Uterus (tissue), 4 donors: ENCODE measurements around the gene KRT79. TPM values are rescaled to one million over a fixed set of nuclear protein-coding genes. Genes with fewer than 3 reads are reported as not detected.

Experiments
- DNase-seq, 2 donors: peaks; one replicate each; pipeline ENCODE4 v3.0.0-alpha.2; 2019 to 2020
- H3K27ac ChIP-seq, 2 donors: fragments of 200-600 bp; sonication (generic); 1 replicate in 1 of 2; 2 replicates in 1 of 2; pipeline ENCODE4 v1.5.1; 2016 to 2018
- H3K27me3 ChIP-seq, 2 donors: fragments of 200-600 bp; sonication (generic); one replicate each; pipeline ENCODE4 v1.5.1; 2018 to 2019; ENCODE audit warnings: control low read depth in 1 of 2
- H3K36me3 ChIP-seq, 2 donors: fragments of 200-600 bp; sonication (generic); one replicate each; pipeline ENCODE4 v1.5.1; 2019; ENCODE audit warnings: control low read depth in 1 of 2
- H3K4me1 ChIP-seq, 2 donors: fragments of 200-600 bp; sonication (generic); one replicate each; pipeline ENCODE4 v1.5.1; 2018 to 2019; ENCODE audit warnings: control low read depth in 1 of 2
- H3K4me3 ChIP-seq, 2 donors: fragments of 200-600 bp; sonication (generic); 1 replicate in 1 of 2; 2 replicates in 1 of 2; pipeline ENCODE4 v1.5.1; 2018 to 2019; ENCODE audit warnings: mild to moderate bottlenecking in 1 of 2
- H3K9me3 ChIP-seq, 2 donors: fragments of 200-600 bp; sonication (generic); one replicate each; pipeline ENCODE4 v1.5.1; 2019; ENCODE audit warnings: control low read depth in 1 of 2
- POLR2A ChIP-seq, 2 donors: fragments of 450-650 bp; IDR thresholded peaks; one replicate each; pipeline ENCODE4 v1.6.1; 2016; ENCODE audit warnings: antibody characterized with exemption in 2 of 2, mild to moderate bottlenecking in 1 of 2, moderate library complexity in 1 of 2
- intact Hi-C: fragments of 100-400 bp; cut with DNase I; formaldehyde crosslinking; loops from one replicate; pipeline ENCODE4 v1.15.1; 2023; ENCODE audit warnings: low total_unique reads
- small RNA-seq: library from RNA; depleted of rRNA; stranded (forward); fragments of <200 nt; gene quantifications from one replicate; pipeline ENCODE3, GENCODE V24; 2016
- total RNA-seq, 4 donors: library from RNA; depleted of rRNA in 3 of 4; stranded (reverse); fragments of >200 nt in 3 of 4; gene quantifications; one replicate each; pipeline versions ENCODE4 v1.1.0 to v1.2.4, GENCODE V29; 2014 to 2023
- TF ChIP-seq, protein P1 (sequence below), 4 experiments: fragments of 200-600 bp in 2 of 4; fragments of 450-650 bp in 2 of 4; sonication (generic) in 2 of 4; IDR thresholded peaks; one replicate each; pipeline ENCODE4 v1.5.1; 2016 to 2019; ENCODE audit warnings: antibody characterized with exemption in 4 of 4, mild to moderate bottlenecking in 2 of 4, moderate library complexity in 1 of 4
- donor health status: DM: yes; HTN: yes; CAD: no.

Gene KRT79
- total RNA-seq, 4 donors from 2014 or later, result not detected

DNA sequence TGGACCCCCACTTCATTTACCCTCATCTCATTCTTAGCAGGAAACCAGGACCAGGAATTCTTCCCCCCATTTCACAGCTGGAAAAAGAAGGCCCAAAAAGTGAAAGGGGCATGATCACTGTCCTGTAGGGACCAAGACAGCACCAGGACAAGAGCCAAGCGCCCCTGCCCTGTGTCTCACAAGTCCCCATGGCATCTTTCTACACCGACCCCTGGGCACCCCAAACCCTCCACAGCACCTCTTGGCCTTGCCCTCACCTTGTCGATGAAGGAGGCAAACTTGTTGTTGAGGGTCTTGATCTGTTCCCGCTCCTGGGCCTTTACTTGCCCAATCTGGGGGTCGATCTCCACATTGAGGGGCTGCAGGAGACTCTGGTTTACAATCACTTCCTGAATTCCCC, 57.7 kb downstream of the KRT79 start:
- intact Hi-C loops, result no loop called here
- no peaks in the 10 kb centered on the region for H3K27me3 ChIP-seq
- no peaks in the 10 kb centered on the region for H3K4me1 ChIP-seq
- no peak for DNase-seq
- H3K36me3 ChIP-seq, result no peaks in the 10 kb centered on the region
- TF ChIP-seq, protein P1, sequence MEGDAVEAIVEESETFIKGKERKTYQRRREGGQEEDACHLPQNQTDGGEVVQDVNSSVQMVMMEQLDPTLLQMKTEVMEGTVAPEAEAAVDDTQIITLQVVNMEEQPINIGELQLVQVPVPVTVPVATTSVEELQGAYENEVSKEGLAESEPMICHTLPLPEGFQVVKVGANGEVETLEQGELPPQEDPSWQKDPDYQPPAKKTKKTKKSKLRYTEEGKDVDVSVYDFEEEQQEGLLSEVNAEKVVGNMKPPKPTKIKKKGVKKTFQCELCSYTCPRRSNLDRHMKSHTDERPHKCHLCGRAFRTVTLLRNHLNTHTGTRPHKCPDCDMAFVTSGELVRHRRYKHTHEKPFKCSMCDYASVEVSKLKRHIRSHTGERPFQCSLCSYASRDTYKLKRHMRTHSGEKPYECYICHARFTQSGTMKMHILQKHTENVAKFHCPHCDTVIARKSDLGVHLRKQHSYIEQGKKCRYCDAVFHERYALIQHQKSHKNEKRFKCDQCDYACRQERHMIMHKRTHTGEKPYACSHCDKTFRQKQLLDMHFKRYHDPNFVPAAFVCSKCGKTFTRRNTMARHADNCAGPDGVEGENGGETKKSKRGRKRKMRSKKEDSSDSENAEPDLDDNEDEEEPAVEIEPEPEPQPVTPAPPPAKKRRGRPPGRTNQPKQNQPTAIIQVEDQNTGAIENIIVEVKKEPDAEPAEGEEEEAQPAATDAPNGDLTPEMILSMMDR (IDR thresholded peaks at IDR 0.05), result no peak
- no peak for TF ChIP-seq POLR2A (IDR thresholded peaks at IDR 0.05)
- H3K27ac ChIP-seq, result no peak overlapping the region
- H3K9me3 ChIP-seq, result no peaks in the 10 kb centered on the region
- H3K4me3 ChIP-seq, result no peak overlapping the region

DNA sequence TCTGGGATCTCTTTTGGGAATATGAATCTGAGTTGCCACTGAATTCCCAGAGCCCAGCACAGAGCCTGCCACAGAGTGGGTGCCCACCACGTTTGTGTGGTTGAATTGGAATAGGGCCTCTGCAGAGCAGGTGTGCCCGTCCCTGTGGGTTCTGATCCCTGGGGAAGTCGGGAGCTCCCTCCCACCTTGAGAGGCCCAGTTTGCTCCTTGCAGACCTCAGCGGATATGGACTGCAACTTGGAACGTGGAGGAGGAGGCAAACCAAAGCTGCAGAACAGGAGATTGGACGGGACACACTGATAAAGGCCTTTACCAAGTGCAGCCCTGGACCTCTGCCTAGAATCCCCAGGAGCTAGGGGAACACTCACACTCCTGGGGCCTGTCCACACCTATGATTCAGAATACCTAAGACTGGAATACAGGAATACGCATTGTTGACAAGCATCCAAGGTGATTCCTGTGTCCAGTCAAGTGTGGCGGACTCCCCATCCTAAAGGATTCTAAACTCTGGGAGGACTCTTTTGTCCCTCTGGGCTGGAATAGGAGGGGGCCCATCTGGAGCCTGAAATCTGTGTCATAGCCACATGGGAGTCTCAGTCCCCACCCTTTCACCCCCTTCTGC, 59.4 kb downstream of the KRT79 start:
- intact Hi-C loops, result no loop called here
- no peaks in the 10 kb centered on the region for H3K27me3 ChIP-seq
- TF ChIP-seq POLR2A (IDR thresholded peaks at IDR 0.05), result no peak
- TF ChIP-seq, protein P1 (IDR thresholded peaks at IDR 0.05), result no peak
- no peaks in the 10 kb centered on the region for H3K9me3 ChIP-seq
- no peaks in the 10 kb centered on the region for H3K36me3 ChIP-seq
- no peak overlapping the region for H3K4me3 ChIP-seq
- DNase-seq, result no peak
- no peaks in the 10 kb centered on the region for H3K4me1 ChIP-seq
- H3K27ac ChIP-seq, result no peak overlapping the region

DNA sequence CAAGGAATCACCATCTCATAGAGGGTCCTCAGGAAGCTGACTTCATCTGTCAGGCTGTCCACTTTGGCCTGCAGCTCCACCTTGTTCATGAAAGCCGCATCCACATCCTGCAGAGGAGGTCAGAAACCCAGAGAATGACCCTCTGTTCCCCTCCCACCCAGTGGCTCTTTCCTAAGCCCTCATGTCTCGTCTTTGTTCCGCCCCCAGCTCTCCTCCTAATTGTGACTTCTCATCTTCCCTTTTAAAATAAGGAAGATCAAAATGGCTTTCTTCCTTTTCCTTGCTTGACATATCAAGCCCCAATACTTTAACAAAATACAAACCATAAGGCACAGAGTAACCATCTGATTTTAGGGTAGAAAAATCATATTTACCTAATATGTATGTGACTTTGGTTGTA, 61.3 kb downstream of the KRT79 start:
- intact Hi-C loops, result no loop called here

DNA sequence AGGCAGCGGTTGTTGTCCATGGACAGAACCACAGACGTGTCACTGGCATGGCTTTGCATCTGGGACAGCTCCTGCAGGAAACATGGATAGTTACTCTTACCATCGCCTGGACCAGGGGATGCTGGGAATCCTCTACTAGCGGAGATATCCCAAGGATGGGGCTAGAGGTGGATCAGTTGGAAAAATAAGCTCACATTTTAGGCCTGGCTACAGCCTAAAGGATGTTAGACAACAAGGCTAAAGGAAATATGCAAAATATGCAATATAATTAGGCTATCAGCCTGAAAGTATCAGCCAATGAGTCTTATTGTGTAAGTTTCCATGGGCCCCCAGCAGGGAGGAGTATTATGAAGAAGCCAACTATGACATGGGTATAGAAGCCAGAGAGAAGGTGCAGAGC, 61.9 kb downstream of the KRT79 start:
- H3K27me3 ChIP-seq, result no peaks in the 10 kb centered on the region
- intact Hi-C loops, result no loop called here
- H3K9me3 ChIP-seq, result no peaks in the 10 kb centered on the region
- H3K36me3 ChIP-seq, result no peaks in the 10 kb centered on the region
- no peak for DNase-seq
- H3K4me3 ChIP-seq, result no peak overlapping the region
- H3K4me1 ChIP-seq, result no peaks in the 10 kb centered on the region
- TF ChIP-seq POLR2A (IDR thresholded peaks at IDR 0.05), result no peak
- TF ChIP-seq, protein P1 (IDR thresholded peaks at IDR 0.05), result no peak
- no peak overlapping the region for H3K27ac ChIP-seq

More for the DNA sequence above, 61.3 kb downstream of the KRT79 start:
- no peaks in the 10 kb centered on the region for H3K27me3 ChIP-seq
- H3K9me3 ChIP-seq, result no peaks in the 10 kb centered on the region
- no peak overlapping the region for H3K27ac ChIP-seq
- no peak for DNase-seq
- no peak overlapping the region for H3K4me3 ChIP-seq
- no peaks in the 10 kb centered on the region for H3K36me3 ChIP-seq
- H3K4me1 ChIP-seq, result no peaks in the 10 kb centered on the region
- TF ChIP-seq, protein P1 (IDR thresholded peaks at IDR 0.05), result no peak
- TF ChIP-seq POLR2A (IDR thresholded peaks at IDR 0.05), result no peak

DNA sequence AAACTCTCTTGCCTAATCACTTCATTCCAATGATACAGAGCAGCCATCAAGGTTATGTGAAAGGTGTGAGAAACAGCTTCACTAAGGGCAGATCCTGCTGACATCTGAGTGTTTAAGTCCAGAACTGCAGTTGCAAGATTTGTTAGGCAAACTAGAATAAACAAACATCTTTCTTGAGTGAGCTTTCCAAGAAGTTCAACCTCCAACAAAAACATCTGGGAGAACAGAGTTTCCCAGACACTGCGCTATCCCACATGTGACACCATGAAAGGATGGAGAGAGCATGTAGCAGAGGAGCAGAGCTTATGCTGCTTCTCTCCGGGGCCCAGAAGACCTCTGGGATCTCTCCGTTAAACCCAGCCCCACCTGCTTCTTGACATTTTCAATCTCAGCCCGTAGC, 62.6 kb downstream of the KRT79 start:
- no peak for TF ChIP-seq POLR2A (IDR thresholded peaks at IDR 0.05)
- TF ChIP-seq, protein P1 (IDR thresholded peaks at IDR 0.05), result no peak
- intact Hi-C loops, result no loop called here
- no peak overlapping the region for H3K4me3 ChIP-seq
- no peaks in the 10 kb centered on the region for H3K4me1 ChIP-seq
- DNase-seq, result no peak
- no peak overlapping the region for H3K27ac ChIP-seq
- no peaks in the 10 kb centered on the region for H3K9me3 ChIP-seq
- H3K27me3 ChIP-seq, result no peaks in the 10 kb centered on the region
- no peaks in the 10 kb centered on the region for H3K36me3 ChIP-seq

Small RNA genes lying within 50 kb of the gene (small RNA-seq; reads per million reads assigned to genes)
- gene AC107016.2, result not detected

Other genes with a start within 250 kb of the KRT79 start
- under 1 TPM in 1 of 4 donors, not detected in 3; 0.51 TPM for gene KRT72, start 232.8 kb downstream of the KRT79 start, total RNA-seq
- gene KRT73, start 215.8 kb downstream of the KRT79 start, total RNA-seq, result not detected
- gene KRT2, start 182.1 kb downstream of the KRT79 start, total RNA-seq, result not detected
- gene KRT1, start 153.9 kb downstream of the KRT79 start, total RNA-seq, result 1 to 10 TPM in 1 of 4 donors, under 1 TPM in 1, not detected in 2; 0.88 to 1.5 TPM
- gene KRT77, start 130.8 kb downstream of the KRT79 start, total RNA-seq, result not detected
- gene KRT76, start 57.0 kb downstream of the KRT79 start, total RNA-seq, result not detected
- gene KRT3, start 38.2 kb downstream of the KRT79 start, total RNA-seq, result not detected
- gene KRT4, start 20.2 kb downstream of the KRT79 start, total RNA-seq, result not detected
- not detected for gene KRT78, start 14.7 kb upstream of the KRT79 start, total RNA-seq
- gene KRT8, start 70.8 kb upstream of the KRT79 start, total RNA-seq, result 10 to 100 TPM in 3 of 4 donors, 1 to 10 TPM in 1; 9.1 to 46.2 (median 36.5) TPM
- gene KRT18, start 114.8 kb upstream of the KRT79 start, total RNA-seq, result 10 to 100 TPM in 3 of 4 donors, 1 to 10 TPM in 1; 2.6 to 69.2 (median 17.8) TPM
- 1,000 to 10,000 TPM in 1 of 4 donors, 100 to 1,000 TPM in 3; 388 to 1,076 (median 585) TPM for gene EIF4B, start 172.1 kb upstream of the KRT79 start, total RNA-seq
- 100 to 1,000 TPM in 2 of 4 donors, 10 to 100 TPM in 2; 64.0 to 394 (median 112) TPM for gene TNS2, start 215.8 kb upstream of the KRT79 start, total RNA-seq
- 10 to 100 TPM; 15.9 to 75.5 (median 28.9) TPM for gene SPRYD3, start 245.1 kb upstream of the KRT79 start, total RNA-seq